Colonic mucosa (tissue), 4 donors: ENCODE measurements around the gene TMEM43. TPM values are rescaled to one million over a fixed set of nuclear protein-coding genes. Genes with fewer than 3 reads are reported as not detected.

Source experiments
- DNase-seq: peaks from one replicate; pipeline ENCODE4 v3.0.0-alpha.2; 2020
- H3K27ac ChIP-seq: fragments of 200-600 bp; one replicate; pipeline ENCODE4 v1.8.0; 2021
- H3K27me3 ChIP-seq: fragments of 200-600 bp; one replicate; pipeline ENCODE4 v1.8.0; 2021
- H3K36me3 ChIP-seq: fragments of 200-600 bp; one replicate; pipeline ENCODE4 v1.8.0; 2021
- H3K4me1 ChIP-seq: fragments of 200-600 bp; one replicate; pipeline ENCODE4 v1.8.0; 2021; ENCODE audit warnings: mild to moderate bottlenecking
- H3K4me3 ChIP-seq: fragments of 200-600 bp; one replicate; pipeline ENCODE4 v1.8.0; 2021
- H3K9ac ChIP-seq, 2 donors: one replicate each; pipeline ENCODE4 v1.7.0; 2013; ENCODE audit warnings: control low read depth in 2 of 2, low read depth in 2 of 2, low read length in 2 of 2
- H3K9me3 ChIP-seq: fragments of 200-600 bp; one replicate; pipeline ENCODE4 v1.8.0; 2021
- intact Hi-C: fragments of 100-400 bp; cut with DNase I; formaldehyde crosslinking; loops from one replicate; pipeline ENCODE4 v1.14.1; 2022
- total RNA-seq, 2 donors: library from RNA; stranded (reverse); fragmentation: NEBNext Ultra II Directional in 1 of 2; extraction: Animal tissue kit (Norgen Biotek cat#: 25700) in 1 of 2; gene quantifications; one replicate each; pipeline ENCODE4 v1.2.1, GENCODE V29; 2021
- TF ChIP-seq, protein P1 (sequence below): fragments of 200-600 bp; IDR thresholded peaks from one replicate; pipeline ENCODE4 v1.8.0; 2022; ENCODE audit warnings: antibody characterized with exemption, mild to moderate bottlenecking
- donor health status: healthy.
- donor health status: DM: no; HTN: no; CAD: no.
- donor health status: DM: no; HTN: no; CAD: no.

The TMEM43 gene
- total RNA-seq, 2 donors from 2014 or later: 25.4 to 31.1 TPM

GRCh38 chr3:14128724-14129123 lies 3.9 kb downstream of the TMEM43 start:
- H3K36me3 ChIP-seq: peaks cover 5% of the 10 kb centered on the region

GRCh38 chr3:14129296-14129695 lies 4.4 kb downstream of the TMEM43 start:
- Histone ChIP-seq H3K9ac (no peak overlapping the region), H3K4me3 (no peak overlapping the region), H3K9me3 (no peaks in the 10 kb centered on the region), H3K27me3 (no peaks in the 10 kb centered on the region), H3K4me1 (peaks cover 9% of the 10 kb centered on the region), H3K27ac (no peak overlapping the region), H3K36me3 (peaks cover 9% of the 10 kb centered on the region)
- DNase-seq: no peak
- TF ChIP-seq, protein P1, sequence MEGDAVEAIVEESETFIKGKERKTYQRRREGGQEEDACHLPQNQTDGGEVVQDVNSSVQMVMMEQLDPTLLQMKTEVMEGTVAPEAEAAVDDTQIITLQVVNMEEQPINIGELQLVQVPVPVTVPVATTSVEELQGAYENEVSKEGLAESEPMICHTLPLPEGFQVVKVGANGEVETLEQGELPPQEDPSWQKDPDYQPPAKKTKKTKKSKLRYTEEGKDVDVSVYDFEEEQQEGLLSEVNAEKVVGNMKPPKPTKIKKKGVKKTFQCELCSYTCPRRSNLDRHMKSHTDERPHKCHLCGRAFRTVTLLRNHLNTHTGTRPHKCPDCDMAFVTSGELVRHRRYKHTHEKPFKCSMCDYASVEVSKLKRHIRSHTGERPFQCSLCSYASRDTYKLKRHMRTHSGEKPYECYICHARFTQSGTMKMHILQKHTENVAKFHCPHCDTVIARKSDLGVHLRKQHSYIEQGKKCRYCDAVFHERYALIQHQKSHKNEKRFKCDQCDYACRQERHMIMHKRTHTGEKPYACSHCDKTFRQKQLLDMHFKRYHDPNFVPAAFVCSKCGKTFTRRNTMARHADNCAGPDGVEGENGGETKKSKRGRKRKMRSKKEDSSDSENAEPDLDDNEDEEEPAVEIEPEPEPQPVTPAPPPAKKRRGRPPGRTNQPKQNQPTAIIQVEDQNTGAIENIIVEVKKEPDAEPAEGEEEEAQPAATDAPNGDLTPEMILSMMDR: no peak
- intact Hi-C loops: no loop called here

More at GRCh38 chr3:14128724-14129123, 3.9 kb downstream of the TMEM43 start:
- Histone ChIP-seq H3K27me3 (no peaks in the 10 kb centered on the region), H3K4me1 (peaks cover 10% of the 10 kb centered on the region), H3K9ac (no peak overlapping the region), H3K9me3 (no peaks in the 10 kb centered on the region), H3K27ac (no peak overlapping the region), H3K4me3 (no peak overlapping the region)
- DNase-seq: no peak
- TF ChIP-seq, protein P1: no peak
- intact Hi-C loops: no loop called here

DNA sequence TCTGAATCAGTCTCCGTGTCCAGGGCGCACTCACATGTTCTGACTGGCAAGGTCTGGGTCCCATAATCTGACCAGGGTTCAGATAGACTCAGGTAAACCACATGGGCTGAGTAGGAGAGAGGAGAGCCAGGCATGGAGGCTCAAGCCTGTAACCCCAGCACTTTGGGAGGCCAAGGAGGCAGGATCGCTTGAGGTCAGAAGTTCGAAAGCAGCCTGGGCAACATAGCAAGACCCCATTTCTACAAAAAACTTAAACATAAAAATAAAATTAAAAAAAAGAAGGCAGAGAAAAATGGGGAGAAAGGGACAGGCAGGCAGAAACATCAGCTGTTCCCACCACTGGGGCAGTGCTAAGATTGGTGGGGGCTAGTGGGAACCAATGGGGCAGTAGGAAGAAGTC lies 5.4 kb downstream of the TMEM43 start:
- DNase-seq: no peak

DNA sequence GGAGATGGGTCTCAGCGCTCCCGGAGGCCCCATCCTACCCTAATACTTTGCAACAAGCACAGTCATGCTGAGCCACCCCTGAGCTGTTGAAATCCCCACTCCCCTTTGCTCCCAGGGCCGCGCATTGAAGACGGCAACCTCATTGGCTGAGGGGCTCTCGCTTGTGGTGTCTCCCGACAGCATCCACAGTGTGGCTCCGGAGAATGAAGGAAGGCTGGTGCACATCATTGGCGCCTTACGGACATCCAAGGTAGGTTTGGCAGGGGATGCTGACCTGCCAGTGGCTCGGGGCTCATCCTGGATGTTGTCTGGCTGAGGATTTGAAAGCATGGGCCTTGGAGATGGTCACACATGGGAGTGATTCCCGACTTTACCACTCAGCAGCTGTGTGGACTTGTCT lies 5.9 kb downstream of the TMEM43 start:
- H3K36me3 ChIP-seq: peaks cover 17% of the 10 kb centered on the region
- DNase-seq: no peak
- H3K27ac ChIP-seq: no peak overlapping the region
- TF ChIP-seq, protein P1: no peak
- no peaks in the 10 kb centered on the region for H3K27me3 ChIP-seq
- peaks cover 9% of the 10 kb centered on the region for H3K4me1 ChIP-seq
- no peaks in the 10 kb centered on the region for H3K9me3 ChIP-seq
- intact Hi-C loops: no loop called here
- H3K4me3 ChIP-seq: no peak overlapping the region
- no peak overlapping the region for H3K9ac ChIP-seq

More for the DNA sequence above, 5.4 kb downstream of the TMEM43 start:
- intact Hi-C loops: no loop called here
- Histone ChIP-seq H3K9me3 (no peaks in the 10 kb centered on the region), H3K36me3 (peaks cover 15% of the 10 kb centered on the region), H3K4me1 (peaks cover 9% of the 10 kb centered on the region), H3K27ac (no peak overlapping the region), H3K4me3 (no peak overlapping the region), H3K9ac (no peak overlapping the region), H3K27me3 (no peaks in the 10 kb centered on the region)
- TF ChIP-seq, protein P1: no peak

DNA sequence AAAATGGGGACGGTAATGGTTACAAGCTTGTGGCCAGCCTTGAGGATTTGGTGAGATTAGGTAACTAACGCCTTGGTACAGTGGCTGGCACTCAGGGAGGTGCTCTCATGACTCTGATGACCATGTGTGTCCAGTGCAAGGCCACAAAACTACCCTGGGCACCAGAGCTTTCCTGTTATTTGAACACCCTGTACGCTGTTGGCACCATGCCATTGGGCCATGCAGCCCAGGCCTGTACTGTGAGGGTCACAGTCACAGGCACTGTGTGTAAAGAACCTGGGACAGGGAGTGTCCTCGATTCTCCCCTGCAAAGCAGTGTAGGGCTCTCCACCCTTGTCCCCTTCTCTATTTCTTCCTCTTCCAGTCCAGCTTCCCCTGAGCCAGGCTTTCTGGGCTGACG lies 6.3 kb downstream of the TMEM43 start:
- H3K4me3 ChIP-seq: no peak overlapping the region
- intact Hi-C loops: no loop called here
- H3K9ac ChIP-seq: no peak overlapping the region
- no peak overlapping the region for H3K27ac ChIP-seq
- TF ChIP-seq, protein P1: no peak
- H3K4me1 ChIP-seq: peaks cover 8% of the 10 kb centered on the region
- H3K36me3 ChIP-seq: peaks cover 21% of the 10 kb centered on the region
- no peaks in the 10 kb centered on the region for H3K9me3 ChIP-seq
- no peaks in the 10 kb centered on the region for H3K27me3 ChIP-seq
- no peak for DNase-seq
